ENCODE data around the gene GPR107.
A peak's percentile ranks its signal among the peaks of the same experiment; 100 is the strongest.
"Not testable (repeated sequence)": the region's sequence is repeated elsewhere in the genome, so short reads cannot be mapped to it uniquely, and the experiment has no call there.

The GPR107 gene

GRCh38 chr9:130053504-130054324 is at the start of gene GPR107:
Gene GPR107 (plus strand): TSS chr9:130053906. CDS start chr9:130053933, 27 bp downstream.
- Histone ChIP-seq H3K36me3 (ENCODE audit: insufficient read depth, low read length) (no peaks in the 10 kb centered on the region; the same call in 1 of the 2 replicates), H3K9ac (ENCODE audit: insufficient read length) (peak within 1 kb of the TSS; percentile 88), H3K4me3 (peak within 1 kb of the TSS; percentile 93), H3K27ac (peak within 1 kb of the TSS; percentile 35; the same call in 1 of the 2 replicates), H3K9me3 (ENCODE audit: low read depth, low read length) (no peaks in the 10 kb centered on the region)
- no peak for DNase-seq (ENCODE audit: low read depth, low spot score)
- TF ChIP-seq POLR2AphosphoS5 (IDR thresholded peaks at IDR 0.05; ENCODE audit: borderline replicate concordance, low read depth, low read length) (peak; percentile 91), FOXP2 (optimal IDR thresholded peaks at IDR 0.05; ENCODE audit: control extremely low read depth, extremely low read length, insufficient read depth) (no peak), EZH2 (IDR thresholded peaks at IDR 0.05) (no peak)

DNA sequence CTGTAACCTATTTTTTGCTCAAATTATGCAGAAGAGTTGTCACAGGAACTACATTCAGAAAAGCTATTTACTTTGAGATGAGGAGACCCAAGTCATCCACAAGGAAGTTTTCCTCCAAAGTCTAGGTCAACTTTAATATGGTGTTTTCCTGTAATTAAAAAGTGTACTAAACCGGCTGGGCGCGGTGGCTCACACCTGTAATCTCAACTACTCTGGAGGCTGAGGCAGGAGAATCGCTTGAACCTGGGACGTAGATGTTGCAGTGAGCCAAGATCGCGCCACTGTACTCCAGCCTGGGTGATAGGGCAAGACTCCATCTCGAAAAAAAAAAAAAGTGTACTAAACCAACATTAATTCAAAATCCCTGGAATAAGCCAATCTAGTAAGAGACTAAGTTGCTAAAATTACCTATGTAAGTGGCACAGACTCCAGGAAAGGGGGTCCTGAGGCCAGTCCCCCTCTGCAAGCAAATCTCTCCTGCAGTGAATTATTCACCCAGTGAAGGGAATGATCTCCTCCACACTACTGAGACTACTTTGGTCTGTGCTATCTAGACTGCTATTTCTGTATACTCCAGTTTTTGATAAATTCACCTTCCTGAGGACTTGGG is 49.7 kb upstream of the GPR107 start:
- Histone ChIP-seq H3K36me3 (ENCODE audit: insufficient read depth, low read length) (no peaks in the 10 kb centered on the region), H3K9ac (ENCODE audit: insufficient read length) (no peak overlapping the region), H3K4me3 (no peak overlapping the region), H3K27ac (no peak overlapping the region), H3K9me3 (ENCODE audit: low read depth, low read length) (no peaks in the 10 kb centered on the region)
- TF ChIP-seq POLR2AphosphoS5 (IDR thresholded peaks at IDR 0.05; ENCODE audit: borderline replicate concordance, low read depth, low read length) (no peak), EZH2 (IDR thresholded peaks at IDR 0.05) (no peak), FOXP2 (optimal IDR thresholded peaks at IDR 0.05; ENCODE audit: control extremely low read depth, extremely low read length, insufficient read depth) (no peak)
- no peak for DNase-seq (ENCODE audit: low read depth, low spot score)

- not testable (repeated sequence) for H3K27ac ChIP-seq; DNase-seq (ENCODE audit: low read depth, low spot score); H3K4me3 ChIP-seq; H3K9me3 ChIP-seq (ENCODE audit: low read depth, low read length); H3K9ac ChIP-seq (ENCODE audit: insufficient read length); H3K36me3 ChIP-seq (ENCODE audit: insufficient read depth, low read length)
Measured at GRCh38 chr9:130006952-130007351, 46.8 kb upstream of the GPR107 start.

- Histone ChIP-seq H3K9ac (ENCODE audit: insufficient read length) (no peak overlapping the region), H3K36me3 (ENCODE audit: insufficient read depth, low read length) (no peaks in the 10 kb centered on the region), H3K9me3 (ENCODE audit: low read depth, low read length) (no peaks in the 10 kb centered on the region), H3K27ac (no peak overlapping the region), H3K4me3 (no peak overlapping the region)
- no peak for TF ChIP-seq EZH2 (IDR thresholded peaks at IDR 0.05)
- DNase-seq (ENCODE audit: low read depth, low spot score), result no peak
Measured at GRCh38 chr9:130008538-130008937, 45.2 kb upstream of the GPR107 start.

- not testable (repeated sequence) for H3K4me3 ChIP-seq; H3K9ac ChIP-seq (ENCODE audit: insufficient read length); H3K36me3 ChIP-seq (ENCODE audit: insufficient read depth, low read length); H3K27ac ChIP-seq; DNase-seq (ENCODE audit: low read depth, low spot score); H3K9me3 ChIP-seq (ENCODE audit: low read depth, low read length)
Measured at GRCh38 chr9:130009546-130009945, 44.2 kb upstream of the GPR107 start.

- H3K4me3 ChIP-seq, result no peak overlapping the region
- no peak overlapping the region for H3K27ac ChIP-seq
- no peaks in the 10 kb centered on the region for H3K9me3 ChIP-seq (ENCODE audit: low read depth, low read length)
- TF ChIP-seq FOXP2 (optimal IDR thresholded peaks at IDR 0.05; ENCODE audit: control extremely low read depth, extremely low read length, insufficient read depth), result no peak
- no peak for TF ChIP-seq POLR2AphosphoS5 (IDR thresholded peaks at IDR 0.05; ENCODE audit: borderline replicate concordance, low read depth, low read length)
- TF ChIP-seq EZH2 (IDR thresholded peaks at IDR 0.05), result no peak
- no peak for DNase-seq (ENCODE audit: low read depth, low spot score)
- no peak overlapping the region for H3K9ac ChIP-seq (ENCODE audit: insufficient read length)
- H3K36me3 ChIP-seq (ENCODE audit: insufficient read depth, low read length), result no peaks in the 10 kb centered on the region
Measured at GRCh38 chr9:130010151-130010988, 43.3 kb upstream of the GPR107 start.

DNA sequence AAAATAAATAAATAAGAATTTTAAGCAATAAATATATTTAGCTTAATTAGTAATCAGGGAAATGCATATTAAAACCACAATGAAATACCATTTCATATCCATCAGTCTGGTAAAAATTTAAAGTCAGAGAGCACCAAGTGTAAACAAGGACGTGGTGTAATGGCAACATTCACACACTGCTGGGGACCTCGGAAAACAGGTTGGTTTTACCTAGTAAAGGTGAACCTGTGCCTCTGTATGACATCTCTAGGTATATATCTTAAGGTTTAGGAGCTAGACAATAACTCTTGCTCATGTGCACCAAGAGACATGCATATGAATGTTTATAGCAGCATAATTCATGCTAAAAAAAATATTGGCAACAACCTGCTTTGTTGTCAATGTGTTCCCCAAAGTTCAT is 40.4 kb upstream of the GPR107 start:
- Histone ChIP-seq H3K9ac (ENCODE audit: insufficient read length) (no peak overlapping the region), H3K27ac (no peak overlapping the region), H3K4me3 (no peak overlapping the region), H3K36me3 (ENCODE audit: insufficient read depth, low read length) (0 out of 2 replicates have a peak, but pooled peaks cover 3% of the 10 kb centered on the region), H3K9me3 (ENCODE audit: low read depth, low read length) (no peaks in the 10 kb centered on the region)
- TF ChIP-seq EZH2 (IDR thresholded peaks at IDR 0.05) (no peak), FOXP2 (optimal IDR thresholded peaks at IDR 0.05; ENCODE audit: control extremely low read depth, extremely low read length, insufficient read depth) (no peak), POLR2AphosphoS5 (IDR thresholded peaks at IDR 0.05; ENCODE audit: borderline replicate concordance, low read depth, low read length) (no peak)
- no peak for DNase-seq (ENCODE audit: low read depth, low spot score)

GRCh38 chr9:130015353-130016019 is 38.2 kb upstream of the GPR107 start:
- Histone ChIP-seq H3K4me3 (no peak overlapping the region), H3K27ac (no peak overlapping the region), H3K9me3 (ENCODE audit: low read depth, low read length) (no peaks in the 10 kb centered on the region), H3K9ac (ENCODE audit: insufficient read length) (no peak overlapping the region), H3K36me3 (ENCODE audit: insufficient read depth, low read length) (0 out of 2 replicates have a peak, but pooled peaks cover 3% of the 10 kb centered on the region)
- TF ChIP-seq EZH2 (IDR thresholded peaks at IDR 0.05) (no peak), POLR2AphosphoS5 (IDR thresholded peaks at IDR 0.05; ENCODE audit: borderline replicate concordance, low read depth, low read length) (no peak), FOXP2 (optimal IDR thresholded peaks at IDR 0.05; ENCODE audit: control extremely low read depth, extremely low read length, insufficient read depth) (no peak)
- DNase-seq (ENCODE audit: low read depth, low spot score), result no peak
